Endothelial cell of umbilical vein (primary cell): ENCODE data around the gene SDK2. TPM values are rescaled to one million over a fixed set of nuclear protein-coding genes. Genes with fewer than 3 reads are reported as not detected.

Experiments used
- BruUV-seq: library from RNA; stranded (reverse); fragments of 400-500 nt; replicated peaks from 2 replicates; lab custom pipeline; 2021; lab: Mats Ljungman, UMichigan
- CTCF ChIA-PET: fragments of 300-600, 350-600 bp; sonication (Branson Sonifier 250); formaldehyde crosslinking; loops from one replicate; lab custom pipeline; 2021; ENCODE audit warnings: antibody characterized with exemption, inconsistent platforms; lab: Charles Lee
- POLR2A ChIA-PET: fragments of 300-600, 350-600 bp; sonication (Branson Sonifier 250); formaldehyde crosslinking; loops from one replicate; lab custom pipeline; 2021; ENCODE audit warnings: antibody characterized with exemption, inconsistent platforms; lab: Charles Lee
- DNase-seq: peaks from one replicate; pipeline ENCODE4 v3.0.0-alpha.2; 2011; ENCODE audit warnings: low read depth, low spot score
- FAIRE-seq: peaks from 2 replicates; lab custom pipeline; 2011; peaks lifted over from hg19 to GRCh38; lab: Jason Lieb, UNC
- H2AFZ ChIP-seq: 2 replicates; pipeline ENCODE4 v1.6.0; 2012; ENCODE audit warnings: low read depth, low read length, control low read depth, inconsistent platforms
- H3K27ac ChIP-seq: 2 replicates; pipeline ENCODE4 v1.5.1; 2011; ENCODE audit warnings: low read depth, mild to moderate bottlenecking, control low read depth, low read length, moderate library complexity; ENCODE audit not compliant: insufficient read depth
- H3K27me3 ChIP-seq, 2 experiments: 2 replicates each; pipeline versions ENCODE4 v1.6.0 to v1.6.1; 2011; ENCODE audit warnings: low read length in 2 of 2, mixed read lengths in 1 of 2; ENCODE audit not compliant: control insufficient read depth in 2 of 2, insufficient read depth in 2 of 2
- H3K36me3 ChIP-seq, 2 experiments: 2 replicates in 1 of 2; 3 replicates in 1 of 2; pipeline ENCODE4 v1.5.1; 2011; ENCODE audit warnings: low read length in 2 of 2, mild to moderate bottlenecking in 1 of 2, moderate library complexity in 1 of 2; ENCODE audit not compliant: control insufficient read depth in 2 of 2, insufficient read depth in 2 of 2; ENCODE audit errors: extremely low read depth in 1 of 2
- H3K4me1 ChIP-seq: 3 replicates; pipeline ENCODE4 v1.5.1; 2011; ENCODE audit warnings: mild to moderate bottlenecking, low read length; ENCODE audit not compliant: control insufficient read depth, insufficient read depth; ENCODE audit errors: extremely low read depth
- H3K4me2 ChIP-seq: 2 replicates; pipeline ENCODE4 v1.6.1; 2011; ENCODE audit warnings: low read length, control low read depth, mixed read lengths; ENCODE audit not compliant: insufficient read depth
- H3K4me3 ChIP-seq, 3 experiments: fragments of 200-600 bp in 1 of 3; sonication (generic), shearing (Covaris generic) in 1 of 3; replicated peaks in 1 of 3; 2 replicates each; pipeline ENCODE4 v1.5.1; 2011 to 2016; ENCODE audit warnings: control low read depth in 3 of 3, low read length in 3 of 3, mild to moderate bottlenecking in 2 of 3, inconsistent platforms in 1 of 3, low read depth in 1 of 3, moderate library complexity in 1 of 3; ENCODE audit not compliant: insufficient read depth in 1 of 3
- H3K79me2 ChIP-seq: 2 replicates; pipeline ENCODE4 v1.6.0; 2012; ENCODE audit warnings: low read length, inconsistent platforms; ENCODE audit not compliant: control insufficient read depth, insufficient read depth
- H3K9ac ChIP-seq: replicated peaks from 2 replicates; pipeline ENCODE3; 2011; ENCODE audit warnings: low read length, control low read depth; ENCODE audit not compliant: insufficient read depth; ENCODE audit errors: extremely low read depth
- H3K9me1 ChIP-seq: replicated peaks from 3 replicates; pipeline ENCODE4 v1.6.0; 2011; ENCODE audit warnings: mild to moderate bottlenecking, low read length; ENCODE audit not compliant: control insufficient read depth, insufficient read depth; ENCODE audit errors: extremely low read depth
- H3K9me3 ChIP-seq: replicated peaks from 2 replicates; pipeline ENCODE4 v1.5.1; 2012; ENCODE audit warnings: low read length, inconsistent platforms; ENCODE audit not compliant: control insufficient read depth, insufficient read depth
- H4K20me1 ChIP-seq: replicated peaks from 2 replicates; pipeline ENCODE3; 2011; ENCODE audit warnings: mild to moderate bottlenecking, low read length; ENCODE audit not compliant: control insufficient read depth, insufficient read depth; ENCODE audit errors: extremely low read depth
- CTCF ChIP-seq, 2 donors: IDR thresholded peaks; 1 replicate in 1 of 2; 2 replicates in 1 of 2; pipeline ENCODE4 v1.5.1; 2011; ENCODE audit warnings: low read length in 2 of 2, mild to moderate bottlenecking in 2 of 2, moderate library complexity in 2 of 2, control low read depth in 1 of 2, inconsistent platforms in 1 of 2, low read depth in 1 of 2; ENCODE audit not compliant: insufficient read depth in 1 of 2; ENCODE audit errors: extremely low read depth in 1 of 2
- EZH2 ChIP-seq: IDR thresholded peaks from 2 replicates; pipeline ENCODE4 v1.6.1; 2012; ENCODE audit warnings: borderline replicate concordance, low read depth, mild to moderate bottlenecking, moderate library complexity, low read length, inconsistent platforms; ENCODE audit not compliant: severe bottlenecking
- FOS ChIP-seq: IDR thresholded peaks from 2 replicates; pipeline ENCODE4 v1.6.1; 2011; ENCODE audit warnings: mild to moderate bottlenecking, low read length, moderate library complexity, borderline replicate concordance; ENCODE audit not compliant: insufficient read depth
- GATA2 ChIP-seq: IDR thresholded peaks from 2 replicates; pipeline ENCODE4 v1.7.0; 2011; ENCODE audit warnings: low read depth, mild to moderate bottlenecking, moderate library complexity, mixed read lengths, low read length; ENCODE audit not compliant: insufficient read length, insufficient read depth
- JUN ChIP-seq: IDR thresholded peaks from 2 replicates; pipeline ENCODE4 v1.6.1; 2011; ENCODE audit warnings: borderline replicate concordance, low read depth; ENCODE audit not compliant: insufficient read length, insufficient read depth
- MAX ChIP-seq: IDR thresholded peaks from 2 replicates; pipeline ENCODE4 v1.6.1; 2011; ENCODE audit not compliant: insufficient read depth, insufficient read length
- MYC ChIP-seq: IDR thresholded peaks from one replicate; pipeline ENCODE4 v1.6.1; 2011; ENCODE audit warnings: mild to moderate bottlenecking, low read depth, low read length
- POLR2A ChIP-seq: IDR thresholded peaks from 2 replicates; pipeline ENCODE4 v1.6.1; 2012; ENCODE audit warnings: low read depth, mild to moderate bottlenecking, control low read depth, low read length
- POLR2AphosphoS5 ChIP-seq: IDR thresholded peaks from 2 replicates; pipeline ENCODE4 v1.6.1; 2012; ENCODE audit warnings: low read depth, mild to moderate bottlenecking, control low read depth, low read length, moderate library complexity; ENCODE audit not compliant: insufficient read depth
- dilution Hi-C: fragments of 300-500 bp; cut with MboI; formaldehyde crosslinking; loops from one replicate; pipeline ENCODE4 v1.15.0; 2019; ENCODE audit warnings: low sequenced_read_pairs; ENCODE audit not compliant: extremely low pct_ligation_motif_present
- intact Hi-C: fragments of 100-400 bp; cut with micrococcal nuclease; formaldehyde crosslinking; loops from one replicate; pipeline ENCODE4 v1.10.0; 2022
- polyA plus RNA-seq, 4 experiments: library from polyadenylated mRNA; depleted of rRNA in 3 of 4; stranded (reverse) in 3 of 4; unstranded in 1 of 4; fragments of >200 nt; gene quantifications; 2 replicates each; pipeline versions ENCODE4 v1.2.1 to v1.2.3, GENCODE V29; 2011 to 2012; ENCODE audit warnings: missing spikeins in 1 of 4
- total RNA-seq: library from RNA; stranded (reverse); gene quantifications from 2 replicates; pipeline ENCODE4 v1.2.3, GENCODE V29; 2021

SDK2 gene
- total and polyA plus RNA-seq, 2 donors (not counting 3 experiments of a cell fraction or from before 2014, with no cell fraction given): not detected

GRCh38 chr17:73568934-73569333, 75.3 kb downstream of the SDK2 start:
- CTCF ChIA-PET: no interaction called here
- dilution Hi-C loops: no loop called here

More at GRCh38 chr17:73568934-73569333, 75.3 kb downstream of the SDK2 start:
- H3K9ac ChIP-seq: no peak overlapping the region
- H3K9me1 ChIP-seq: no peaks in the 10 kb centered on the region
- H3K36me3 ChIP-seq: no peaks in the 10 kb centered on the region
- H3K27me3 ChIP-seq: no peaks in the 10 kb centered on the region
- H3K27ac ChIP-seq: no peak overlapping the region
- no peaks in the 10 kb centered on the region for H3K79me2 ChIP-seq
- H3K4me1 ChIP-seq: no peaks in the 10 kb centered on the region
- no peaks in the 10 kb centered on the region for H4K20me1 ChIP-seq
- no peak overlapping the region for H2AFZ ChIP-seq
- intact Hi-C loops: loop anchor here (10.0 kb wide), 1 partner anchor 46 kb away; no protein-coding TSS in a partner anchor
- H3K9me3 ChIP-seq: no peaks in the 10 kb centered on the region
- TF ChIP-seq POLR2AphosphoS5: no peak
- no peak for TF ChIP-seq CTCF (IDR thresholded peaks at IDR 0.05; ENCODE audit: extremely low read depth in 1 of 2, insufficient read depth in 1 of 2, low read depth in 1 of 2, low read length in 2 of 2)
- no peak for TF ChIP-seq JUN
- TF ChIP-seq POLR2A: no peak
- no peak for TF ChIP-seq MYC
- TF ChIP-seq MAX: no peak
- TF ChIP-seq GATA2: no peak
- TF ChIP-seq EZH2: no peak
- no peak for TF ChIP-seq FOS
- H3K4me3 ChIP-seq: no peak overlapping the region
- no peak overlapping the region for H3K4me2 ChIP-seq
- DNase-seq (no peak), FAIRE-seq (no peak)
- BruUV-seq: no TSS peak
- POLR2A ChIA-PET: no interaction called here
